ENCODE results near the gene IRF5. TPM values are rescaled to one million over a fixed set of nuclear protein-coding genes. Genes with fewer than 3 reads are reported as not detected.
"Not testable (repeated sequence)": the region's sequence is repeated elsewhere in the genome, so short reads cannot be mapped to it uniquely, and the experiment has no call there.

IRF5 gene
- total RNA-seq, 2 donors from 2014 or later: 26.5 to 43.4 TPM

DNA sequence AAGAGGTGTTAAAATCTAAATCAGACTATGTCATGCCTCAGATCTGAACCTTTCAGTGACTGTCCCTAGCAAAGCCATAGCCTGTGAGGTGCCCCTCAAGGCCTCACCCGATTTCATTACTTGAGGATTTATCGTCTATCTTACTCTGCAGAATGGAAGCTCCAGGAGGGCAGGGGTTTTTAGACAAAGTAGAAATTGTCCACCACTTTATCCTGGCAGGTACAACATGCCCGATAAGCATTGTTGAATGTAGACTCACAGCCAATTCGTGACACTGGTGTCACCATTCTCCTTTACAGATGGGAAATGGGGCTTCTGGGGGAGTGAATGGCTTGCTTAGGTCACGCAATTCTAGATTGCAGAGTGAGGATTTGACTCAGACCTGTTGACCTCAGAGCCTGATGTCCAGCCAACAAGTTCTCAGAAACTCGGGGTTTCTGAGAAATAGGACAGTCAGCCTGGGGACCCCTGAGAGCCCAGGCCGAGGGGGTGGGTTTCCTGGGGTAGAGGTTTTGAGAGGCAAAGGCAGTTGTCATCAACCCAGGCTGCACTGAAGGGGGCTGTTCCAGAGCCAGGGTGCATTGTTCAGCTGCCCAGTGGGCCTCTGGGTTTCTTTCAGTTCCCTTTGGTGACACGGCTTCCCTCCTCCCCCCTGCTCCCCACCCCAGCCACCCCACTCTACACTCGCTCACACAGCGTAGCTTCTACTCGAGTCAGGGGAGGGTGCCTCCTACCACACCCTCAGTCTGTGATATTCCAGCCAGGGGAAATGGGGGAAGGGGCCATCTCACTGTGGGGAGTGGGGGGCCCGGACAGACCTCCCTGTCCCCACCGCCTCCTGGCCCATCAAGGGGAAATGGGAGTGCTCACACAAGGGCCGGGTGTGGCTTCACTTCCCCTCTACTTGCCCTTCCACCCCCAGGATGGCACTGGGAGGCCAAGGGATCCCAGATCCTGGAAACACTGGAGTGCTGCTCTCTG is 3.1 kb upstream of the IRF5 start:
- Mint-ChIP-seq H3K27me3 (peaks cover 4 to 8% of the 10 kb centered on the region in 2 donors), H3K27ac (peak overlapping the region; percentile 28 to 60), H3K9me3 (no peaks in the 10 kb centered on the region), H3K4me3 (no peak overlapping the region), H3K36me3 (no peaks in the 10 kb centered on the region), H3K4me1 (ENCODE audit: low read depth in 2 of 2) (peaks cover 20% of the 10 kb centered on the region in 2 donors)
- DNase-seq (ENCODE audit: low spot score): no peak
- peak; percentile 26 to 35 for ATAC-seq

DNA sequence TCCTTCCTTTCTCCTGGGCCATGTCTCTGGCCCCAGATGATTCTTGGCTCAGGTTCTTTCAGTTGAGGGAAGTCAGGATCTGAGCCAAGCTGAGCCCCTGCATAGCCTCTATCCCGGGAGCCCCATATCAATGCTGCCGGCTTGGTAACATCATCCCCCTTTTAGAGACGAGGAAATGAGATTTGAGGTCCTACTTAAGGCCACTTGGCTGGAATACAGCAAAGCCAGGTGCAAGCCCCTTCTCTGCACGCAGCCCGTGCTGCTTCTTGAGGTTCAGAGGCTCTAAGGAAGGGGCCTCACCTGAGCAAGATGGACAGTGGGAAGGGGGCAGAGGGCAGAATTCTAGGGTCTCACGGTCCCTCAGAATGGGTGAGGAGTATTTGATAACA is 2.4 kb upstream of the IRF5 start:
- Mint-ChIP-seq H3K9me3 (no peaks in the 10 kb centered on the region), H3K4me3 (no peak overlapping the region), H3K36me3 (no peaks in the 10 kb centered on the region), H3K4me1 (ENCODE audit: low read depth in 2 of 2) (peaks cover 26 to 27% of the 10 kb centered on the region in 2 donors), H3K27ac (peak overlapping the region in 1 of 2 donors; percentile 28), H3K27me3 (peaks cover 4 to 8% of the 10 kb centered on the region in 2 donors)
- ATAC-seq (no peak), DNase-seq (ENCODE audit: low spot score) (no peak)

DNA sequence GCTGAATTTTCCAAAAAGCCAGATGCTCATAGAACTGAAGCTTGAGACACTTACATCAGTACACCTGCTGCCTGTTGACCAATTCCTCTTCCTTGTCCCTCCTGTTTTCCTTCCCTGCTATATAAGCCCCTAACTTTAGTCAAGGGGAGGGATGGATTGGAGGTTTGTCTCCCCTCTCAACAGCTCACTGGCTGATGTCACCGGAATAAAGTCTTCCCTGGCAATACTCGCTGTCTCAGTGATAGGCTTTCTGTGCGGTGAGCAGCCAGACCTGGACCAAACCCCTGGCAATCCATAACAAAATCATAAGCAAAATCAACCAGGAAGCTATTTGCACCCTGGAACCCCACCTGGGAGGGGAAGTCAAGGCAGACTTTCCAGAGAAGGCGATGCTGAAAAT is 929 bp upstream of the IRF5 start:
- peaks cover 4 to 8% of the 10 kb centered on the region in 2 donors for H3K27me3 Mint-ChIP-seq
- H3K4me1 Mint-ChIP-seq (ENCODE audit: low read depth in 2 of 2): peaks cover 38 to 40% of the 10 kb centered on the region in 2 donors

DNA sequence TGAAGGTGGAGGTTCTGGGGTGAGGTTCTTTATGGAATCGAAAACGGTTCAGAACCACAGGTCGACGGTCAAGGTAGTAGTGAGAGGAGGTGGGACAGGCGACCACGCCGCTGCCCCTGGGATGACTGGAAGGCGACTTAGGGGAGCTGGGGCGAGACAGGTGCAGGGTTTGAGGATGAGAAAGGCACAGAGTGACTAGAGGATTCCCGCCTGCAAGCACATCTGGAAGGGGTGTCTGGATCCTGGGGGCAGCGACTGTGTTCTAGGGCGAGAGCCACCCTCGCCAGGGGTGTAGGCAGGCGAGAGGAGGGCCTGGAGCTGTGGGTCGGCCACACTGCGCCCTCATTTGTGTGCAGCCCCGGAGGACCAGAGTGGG is 468 bp upstream of the IRF5 start:
- no peak for ATAC-seq
- Mint-ChIP-seq H3K4me3 (peak overlapping the region; percentile 81), H3K4me1 (ENCODE audit: low read depth in 2 of 2) (peaks cover 38 to 40% of the 10 kb centered on the region in 2 donors), H3K27ac (peak overlapping the region; percentile 61 to 81), H3K36me3 (no peaks in the 10 kb centered on the region), H3K9me3 (no peaks in the 10 kb centered on the region), H3K27me3 (peaks cover 4 to 8% of the 10 kb centered on the region in 2 donors)
- no peak for DNase-seq (ENCODE audit: low spot score)

More for the DNA sequence above, 929 bp upstream of the IRF5 start:
- H3K27ac Mint-ChIP-seq: peak overlapping the region; percentile 61 to 81
- peak overlapping the region; percentile 81 for H3K4me3 Mint-ChIP-seq
- H3K9me3 Mint-ChIP-seq: no peaks in the 10 kb centered on the region
- no peak for ATAC-seq
- DNase-seq (ENCODE audit: low spot score): no peak
- H3K36me3 Mint-ChIP-seq: no peaks in the 10 kb centered on the region

DNA sequence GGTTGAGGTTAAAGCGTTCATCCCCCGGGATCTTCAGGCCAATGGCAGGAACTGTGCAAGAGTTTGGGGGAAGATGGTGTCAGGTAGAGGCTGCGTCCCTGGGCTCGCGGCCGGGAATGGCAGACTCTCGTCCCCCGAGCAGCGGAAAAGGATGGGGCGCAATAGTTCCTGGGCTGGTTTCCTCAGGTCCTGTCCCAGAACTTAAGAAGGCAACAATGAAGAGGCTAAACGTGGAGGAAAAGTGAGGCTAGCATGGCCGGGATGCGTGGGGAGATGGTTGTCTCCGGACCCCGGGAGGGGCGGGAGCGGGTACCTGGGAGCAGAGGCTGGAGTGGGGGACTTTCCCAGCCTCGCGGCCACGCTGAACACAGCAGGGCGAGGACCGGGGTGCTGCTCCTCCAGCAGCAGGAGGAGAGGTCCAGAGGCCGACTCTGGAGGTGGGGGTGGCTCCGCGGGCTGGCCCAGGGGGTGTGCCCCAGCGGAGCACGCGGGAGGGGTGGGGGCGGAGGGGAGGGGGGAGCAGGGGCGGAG is 882 bp downstream of the IRF5 start:
- Mint-ChIP-seq H3K9me3 (no peaks in the 10 kb centered on the region), H3K36me3 (no peaks in the 10 kb centered on the region), H3K27ac (peak overlapping the region; percentile 67 to 76), H3K4me3 (peak overlapping the region; percentile 90), H3K4me1 (ENCODE audit: low read depth in 2 of 2) (peaks cover 32% of the 10 kb centered on the region in 2 donors), H3K27me3 (peaks cover 4 to 8% of the 10 kb centered on the region in 2 donors)
- ATAC-seq (peak; percentile 32 to 45), DNase-seq (ENCODE audit: low spot score) (no peak)

DNA sequence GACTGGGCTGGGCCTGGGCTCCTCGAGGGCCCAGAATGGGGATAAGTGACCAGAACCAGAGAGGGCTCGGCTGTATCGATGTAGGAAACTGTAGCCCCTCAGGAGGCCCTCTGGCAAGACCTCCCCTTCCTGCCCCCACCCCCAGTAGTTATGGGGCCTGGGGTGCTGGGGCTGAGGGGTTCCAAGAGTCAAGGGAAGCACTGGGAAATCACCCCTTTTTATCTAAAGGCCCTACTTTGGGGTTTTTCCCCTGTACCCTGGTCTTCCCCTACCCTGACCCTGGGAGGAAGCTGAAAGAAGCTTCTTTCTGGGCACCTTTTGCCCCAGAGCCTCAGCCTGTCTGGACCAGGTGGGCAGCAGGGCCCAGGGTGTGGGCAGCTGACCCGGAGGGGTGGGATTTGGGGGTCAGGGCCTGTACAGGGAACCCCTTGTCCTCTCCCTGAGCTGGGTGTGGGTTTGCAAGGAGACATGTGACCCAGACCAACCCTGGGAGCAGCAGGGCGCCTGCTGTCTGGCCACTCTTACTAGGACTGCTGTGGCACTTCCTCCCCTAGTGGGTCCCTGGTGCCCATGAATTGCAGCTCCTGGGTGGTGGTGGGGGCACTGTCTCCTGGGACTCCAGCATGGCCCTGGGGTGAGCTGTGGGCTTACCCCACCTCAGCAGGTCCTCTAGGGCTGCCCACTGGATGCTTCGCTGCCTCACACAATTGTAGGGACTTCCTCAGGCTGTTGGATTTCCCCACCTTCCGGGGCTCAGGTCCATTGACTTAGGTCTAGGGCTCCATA is 1.5 kb downstream of the IRF5 start:
- H3K9me3 Mint-ChIP-seq: no peaks in the 10 kb centered on the region
- H3K4me1 Mint-ChIP-seq (ENCODE audit: low read depth in 2 of 2): peaks cover 32% of the 10 kb centered on the region in 2 donors
- H3K27ac Mint-ChIP-seq: peak overlapping the region; percentile 75 to 76
- peak; percentile 2 to 41 for ATAC-seq
- DNase-seq (ENCODE audit: low spot score): no peak
- H3K4me3 Mint-ChIP-seq: peak overlapping the region; percentile 90
- no peaks in the 10 kb centered on the region for H3K36me3 Mint-ChIP-seq
- H3K27me3 Mint-ChIP-seq: peaks cover 4 to 8% of the 10 kb centered on the region in 2 donors

DNA sequence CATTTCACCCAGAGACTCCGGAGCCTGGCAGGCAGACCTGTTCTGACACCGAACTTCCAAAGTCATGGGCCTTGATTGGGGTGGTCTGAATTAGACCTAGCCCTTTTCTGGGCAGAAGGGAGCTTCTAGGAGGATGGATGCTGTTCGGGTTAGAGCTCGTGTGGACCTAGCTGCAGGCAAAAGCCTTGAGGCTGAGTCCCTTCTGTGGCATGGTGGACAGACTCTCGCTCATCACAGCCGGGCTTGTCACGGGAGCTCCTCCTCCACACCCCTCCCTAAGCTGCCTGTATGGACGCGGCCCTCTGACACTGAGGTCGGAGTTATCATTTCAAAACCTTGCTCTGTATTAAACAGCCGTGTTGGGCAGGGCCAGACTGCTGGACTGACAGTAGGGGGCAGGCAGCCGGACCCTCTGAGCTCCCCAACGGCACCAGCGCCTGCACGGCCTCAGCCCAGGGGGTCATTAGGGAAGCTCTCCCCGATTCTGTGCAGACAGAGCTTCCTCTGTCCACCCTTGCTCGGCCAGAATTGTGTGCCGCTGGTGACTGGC is 2.2 kb downstream of the IRF5 start:
- ATAC-seq (peak in 1 of 2 donors; percentile 51), DNase-seq (ENCODE audit: low spot score) (no peak)
- Mint-ChIP-seq H3K9me3 (no peaks in the 10 kb centered on the region), H3K4me1 (ENCODE audit: low read depth in 2 of 2) (peaks cover 30 to 32% of the 10 kb centered on the region in 2 donors), H3K27ac (peak overlapping the region; percentile 75 to 76), H3K36me3 (no peaks in the 10 kb centered on the region), H3K27me3 (peaks cover 4 to 8% of the 10 kb centered on the region in 2 donors), H3K4me3 (peak overlapping the region; percentile 90)

DNA sequence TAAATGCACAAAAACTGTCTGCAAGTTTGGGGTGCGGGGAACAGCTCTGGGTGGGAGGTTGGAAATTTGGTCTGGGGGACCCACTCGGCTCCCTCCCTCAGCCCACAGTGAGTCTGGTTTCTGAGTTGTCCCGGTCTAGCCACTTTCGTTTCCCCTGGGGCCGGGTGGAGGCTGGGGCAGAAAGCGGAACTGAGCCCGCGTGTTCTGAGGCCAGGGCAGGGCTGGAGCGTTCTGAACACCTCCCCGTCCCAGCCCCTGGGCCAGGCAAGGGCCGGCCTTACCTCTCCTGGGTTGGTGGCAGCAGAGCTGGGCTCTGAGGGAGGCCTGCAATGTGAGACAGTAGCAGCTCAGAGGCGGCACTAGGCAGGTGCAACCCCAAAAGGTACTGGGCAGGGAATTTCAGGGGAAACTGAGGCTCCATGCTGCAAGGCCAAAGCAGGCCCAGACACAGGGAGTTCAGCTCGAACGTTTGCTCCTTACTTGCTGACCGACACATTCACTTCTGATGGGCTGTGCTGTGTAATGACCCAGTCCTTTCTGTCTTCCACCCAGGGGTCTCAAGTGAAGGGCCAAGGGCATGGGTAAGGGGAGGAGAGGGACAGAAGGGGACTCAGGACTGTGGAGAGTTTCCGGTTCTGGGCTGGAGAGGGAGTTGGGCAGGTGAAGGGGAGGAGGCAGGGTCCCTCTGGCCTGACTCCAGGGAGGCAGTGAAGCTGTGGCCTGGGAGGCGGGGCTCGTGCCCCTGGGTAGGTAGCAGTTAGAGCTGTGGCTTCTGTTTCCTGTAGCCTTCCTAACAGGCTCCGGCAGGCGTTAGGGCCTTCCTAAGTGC is 3.0 kb downstream of the IRF5 start:
- DNase-seq (ENCODE audit: low spot score): peak; percentile 77
- Mint-ChIP-seq H3K4me3 (peak overlapping the region; percentile 90), H3K27me3 (peaks cover 4 to 8% of the 10 kb centered on the region in 2 donors), H3K27ac (peak overlapping the region; percentile 75 to 76), H3K36me3 (no peaks in the 10 kb centered on the region), H3K9me3 (no peaks in the 10 kb centered on the region), H3K4me1 (ENCODE audit: low read depth in 2 of 2) (peaks cover 30 to 32% of the 10 kb centered on the region in 2 donors)
- peak; percentile 68 to 71 for ATAC-seq

DNA sequence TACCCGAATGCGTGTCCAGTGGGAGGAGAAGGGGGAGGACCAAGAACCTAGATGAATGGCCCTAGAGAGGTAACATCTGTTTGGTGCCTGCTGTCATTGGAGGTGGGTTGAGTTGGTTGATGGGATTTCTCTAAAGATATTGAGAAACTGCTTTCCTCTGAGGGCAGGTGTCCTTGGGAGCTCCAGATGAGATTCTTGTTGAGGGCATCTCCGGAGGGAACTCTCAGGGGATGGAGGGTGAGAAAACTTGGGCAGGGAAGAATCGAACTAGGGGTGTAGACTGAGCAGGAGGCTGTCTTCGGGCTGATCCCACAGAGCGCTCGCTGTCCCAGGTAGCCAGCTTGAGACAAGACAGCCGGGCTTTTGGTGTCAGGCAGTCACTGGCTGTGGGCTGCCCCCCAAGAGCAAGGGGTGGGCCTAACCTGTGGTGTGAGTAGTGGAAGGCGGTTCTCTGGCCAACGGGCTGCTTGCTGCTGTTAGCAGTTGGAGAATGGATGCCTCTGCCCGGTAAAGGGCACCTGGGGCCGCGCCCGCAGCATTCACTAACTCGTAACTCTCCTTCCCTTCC is 3.7 kb downstream of the IRF5 start:
- H3K27me3 Mint-ChIP-seq: peaks cover 4 to 8% of the 10 kb centered on the region in 2 donors
- H3K9me3 Mint-ChIP-seq: no peaks in the 10 kb centered on the region
- peak overlapping the region; percentile 75 to 76 for H3K27ac Mint-ChIP-seq
- peaks cover 30 to 32% of the 10 kb centered on the region in 2 donors for H3K4me1 Mint-ChIP-seq (ENCODE audit: low read depth in 2 of 2)
- H3K36me3 Mint-ChIP-seq: no peaks in the 10 kb centered on the region
- no peak for ATAC-seq
- H3K4me3 Mint-ChIP-seq: peak overlapping the region; percentile 90
- no peak for DNase-seq (ENCODE audit: low spot score)

DNA sequence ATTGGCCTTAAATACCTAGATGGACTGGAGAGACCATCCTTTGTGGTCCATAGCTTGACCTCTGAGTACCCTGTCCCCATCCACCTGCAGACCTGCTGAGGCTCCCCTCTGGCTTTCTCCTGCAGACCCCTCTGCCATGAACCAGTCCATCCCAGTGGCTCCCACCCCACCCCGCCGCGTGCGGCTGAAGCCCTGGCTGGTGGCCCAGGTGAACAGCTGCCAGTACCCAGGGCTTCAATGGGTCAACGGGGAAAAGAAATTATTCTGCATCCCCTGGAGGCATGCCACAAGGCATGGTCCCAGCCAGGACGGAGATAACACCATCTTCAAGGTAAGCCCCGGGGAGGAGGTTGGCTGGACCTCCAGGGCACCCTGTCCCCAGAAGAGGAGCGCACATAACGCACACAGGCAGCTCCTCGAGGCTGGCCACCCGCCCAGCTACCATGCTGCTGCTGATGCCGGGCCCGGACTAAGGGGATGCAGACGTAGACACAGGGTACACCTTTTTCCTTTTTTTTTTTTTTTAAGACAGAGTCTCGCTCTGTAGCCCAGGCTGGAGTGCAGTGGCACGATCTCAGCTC is 4.3 kb downstream of the IRF5 start:
- H3K4me3 Mint-ChIP-seq: no peak overlapping the region
- DNase-seq (ENCODE audit: low spot score): no peak
- peaks cover 26 to 29% of the 10 kb centered on the region in 2 donors for H3K4me1 Mint-ChIP-seq (ENCODE audit: low read depth in 2 of 2)
- H3K27me3 Mint-ChIP-seq: peaks cover 1 to 4% of the 10 kb centered on the region in 2 donors
- no peak for ATAC-seq
- H3K9me3 Mint-ChIP-seq: no peaks in the 10 kb centered on the region
- no peaks in the 10 kb centered on the region for H3K36me3 Mint-ChIP-seq
- H3K27ac Mint-ChIP-seq: no peak overlapping the region

DNA sequence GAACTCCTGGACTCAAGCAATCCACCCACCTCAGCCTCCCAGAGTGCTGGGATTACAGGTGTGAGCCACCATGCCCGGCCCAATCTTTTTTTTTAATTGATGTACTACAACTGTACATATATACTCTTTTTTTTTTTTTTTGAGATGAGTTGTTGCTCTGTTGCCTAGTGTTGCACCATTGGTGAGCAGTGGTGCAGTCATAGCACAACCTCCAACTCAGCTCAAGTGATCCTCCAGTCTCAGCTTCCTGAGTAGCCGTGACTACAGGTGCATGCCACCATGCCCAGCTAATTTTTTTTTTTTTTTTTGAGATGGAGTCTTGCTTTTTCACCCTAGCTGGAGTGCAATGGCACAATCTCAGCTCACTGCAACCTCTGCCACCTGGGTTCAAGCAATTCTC is 5.5 kb downstream of the IRF5 start:
- H3K27ac Mint-ChIP-seq; ATAC-seq; H3K27me3 Mint-ChIP-seq; H3K4me3 Mint-ChIP-seq; H3K36me3 Mint-ChIP-seq; H3K9me3 Mint-ChIP-seq; DNase-seq (ENCODE audit: low spot score): not testable (repeated sequence)
- peaks cover 24 to 28% of the 10 kb centered on the region in 2 donors for H3K4me1 Mint-ChIP-seq (ENCODE audit: low read depth in 2 of 2)

All from natural killer cell treated with Interleukin-12 subunit alpha and Interleukin-12 subunit beta and Interleukin-15 and Interleukin-18, amount 100 ng/mL, for 72 hours (primary cell).